ENCODE results near the gene SORBS2.

SORBS2 gene

DNA sequence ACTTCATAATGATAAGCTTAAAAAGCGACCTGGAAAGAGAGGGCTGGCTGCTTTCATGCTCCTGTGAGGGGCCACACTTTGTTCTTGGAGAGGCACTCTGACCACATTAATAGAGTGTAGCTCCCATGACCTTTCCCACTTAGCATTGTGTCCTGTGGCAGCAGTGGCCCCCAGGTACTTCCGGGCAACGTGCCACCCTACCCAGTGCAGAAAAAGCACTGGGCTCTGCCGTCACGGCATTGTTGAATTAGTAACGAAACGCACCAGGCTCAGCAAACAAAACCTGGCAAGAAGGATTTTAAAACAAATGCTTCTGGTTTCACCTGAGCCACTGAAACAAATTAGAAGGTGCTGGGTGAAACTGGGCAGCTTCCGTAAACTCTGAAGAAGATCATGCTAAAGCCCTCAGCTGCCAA is 5.4 kb upstream of the SORBS2 start:
- TF ChIP-seq, protein P1, sequence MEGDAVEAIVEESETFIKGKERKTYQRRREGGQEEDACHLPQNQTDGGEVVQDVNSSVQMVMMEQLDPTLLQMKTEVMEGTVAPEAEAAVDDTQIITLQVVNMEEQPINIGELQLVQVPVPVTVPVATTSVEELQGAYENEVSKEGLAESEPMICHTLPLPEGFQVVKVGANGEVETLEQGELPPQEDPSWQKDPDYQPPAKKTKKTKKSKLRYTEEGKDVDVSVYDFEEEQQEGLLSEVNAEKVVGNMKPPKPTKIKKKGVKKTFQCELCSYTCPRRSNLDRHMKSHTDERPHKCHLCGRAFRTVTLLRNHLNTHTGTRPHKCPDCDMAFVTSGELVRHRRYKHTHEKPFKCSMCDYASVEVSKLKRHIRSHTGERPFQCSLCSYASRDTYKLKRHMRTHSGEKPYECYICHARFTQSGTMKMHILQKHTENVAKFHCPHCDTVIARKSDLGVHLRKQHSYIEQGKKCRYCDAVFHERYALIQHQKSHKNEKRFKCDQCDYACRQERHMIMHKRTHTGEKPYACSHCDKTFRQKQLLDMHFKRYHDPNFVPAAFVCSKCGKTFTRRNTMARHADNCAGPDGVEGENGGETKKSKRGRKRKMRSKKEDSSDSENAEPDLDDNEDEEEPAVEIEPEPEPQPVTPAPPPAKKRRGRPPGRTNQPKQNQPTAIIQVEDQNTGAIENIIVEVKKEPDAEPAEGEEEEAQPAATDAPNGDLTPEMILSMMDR (IDR thresholded peaks at IDR 0.05; ENCODE audit: poor library complexity, severe bottlenecking): no peak
- no peak for ATAC-seq (ENCODE audit: low read depth)
- H3K27ac ChIP-seq (ENCODE audit: poor library complexity, severe bottlenecking): no peak overlapping the region
- H3K27me3 ChIP-seq (ENCODE audit: insufficient read depth, poor library complexity, severe bottlenecking): no peaks in the 10 kb centered on the region
- H3K9me3 ChIP-seq (ENCODE audit: severe bottlenecking): no peaks in the 10 kb centered on the region
- H3K4me3 ChIP-seq (ENCODE audit: severe bottlenecking): no peak overlapping the region
- H3K36me3 ChIP-seq (ENCODE audit: low read depth): no peaks in the 10 kb centered on the region
- no peaks in the 10 kb centered on the region for H3K4me1 ChIP-seq (ENCODE audit: insufficient read depth, poor library complexity, severe bottlenecking)
- DNase-seq (ENCODE audit: low spot score): no peak

DNA sequence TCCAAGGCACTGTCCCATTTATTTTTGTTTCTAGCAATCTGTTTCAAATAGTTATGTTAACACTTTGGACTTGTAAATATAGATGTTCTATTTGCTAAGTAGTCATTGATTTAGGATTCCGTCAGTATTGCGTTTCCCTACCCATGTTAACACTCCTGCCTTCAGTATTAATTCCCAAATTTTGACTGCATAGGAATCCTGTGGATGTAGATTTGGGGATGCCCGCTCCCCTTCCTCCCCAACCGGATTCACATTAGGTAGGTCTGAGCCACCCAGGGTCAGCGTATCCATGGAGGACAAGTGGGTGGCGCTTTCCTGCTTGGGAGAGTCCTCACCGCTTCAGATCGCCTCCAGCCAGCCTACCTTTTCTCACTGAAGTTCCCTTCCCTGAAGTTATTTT is 1.1 kb upstream of the SORBS2 start:
- Histone ChIP-seq H3K27ac (ENCODE audit: poor library complexity, severe bottlenecking) (no peak overlapping the region), H3K4me3 (ENCODE audit: severe bottlenecking) (no peak overlapping the region)
- TF ChIP-seq, protein P1 (IDR thresholded peaks at IDR 0.05; ENCODE audit: poor library complexity, severe bottlenecking): no peak

DNA sequence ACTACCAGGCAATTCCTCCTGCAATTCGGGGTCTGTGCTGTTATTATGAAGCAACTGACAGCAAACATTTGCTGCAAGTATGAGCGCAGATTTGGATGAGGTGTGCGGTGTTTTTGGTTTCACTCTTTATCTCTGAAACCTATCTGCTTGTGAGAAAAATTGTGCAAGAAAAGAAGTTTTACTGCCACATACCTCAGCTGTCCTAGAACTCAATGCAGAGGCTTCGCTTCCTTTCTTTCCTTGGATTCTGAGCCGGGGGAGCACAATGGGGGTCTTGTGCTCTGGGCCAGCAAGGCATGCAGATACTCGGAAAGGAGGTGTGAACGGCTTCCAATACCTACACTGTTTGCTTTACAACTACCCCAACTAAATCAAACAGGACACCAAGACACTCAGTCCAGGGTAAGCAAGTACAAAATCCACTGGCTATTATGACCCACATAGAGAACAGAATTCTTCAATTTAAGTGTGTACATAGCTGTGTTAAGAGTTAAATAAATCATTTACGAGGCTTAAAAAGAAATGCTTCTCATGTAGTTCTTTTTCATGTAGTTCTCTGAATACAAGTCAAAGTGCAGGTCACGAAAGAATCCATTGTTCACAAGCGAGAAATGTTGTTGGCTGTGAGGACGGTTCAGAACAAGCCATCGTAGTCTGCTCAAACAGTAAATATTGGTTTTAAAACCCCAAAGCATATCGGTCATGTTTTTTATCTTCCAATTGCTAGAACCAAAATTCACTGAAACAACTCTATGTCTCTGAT is 1.1 kb downstream of the SORBS2 start:
- H3K9me3 ChIP-seq (ENCODE audit: severe bottlenecking): no peaks in the 10 kb centered on the region
- no peaks in the 10 kb centered on the region for H3K4me1 ChIP-seq (ENCODE audit: insufficient read depth, poor library complexity, severe bottlenecking)
- DNase-seq (ENCODE audit: low spot score) (no peak), ATAC-seq (ENCODE audit: low read depth) (peak; percentile 38)
- H3K27me3 ChIP-seq (ENCODE audit: insufficient read depth, poor library complexity, severe bottlenecking): no peaks in the 10 kb centered on the region
- no peaks in the 10 kb centered on the region for H3K36me3 ChIP-seq (ENCODE audit: low read depth)
- peak overlapping the region; percentile 5 for H3K4me3 ChIP-seq (ENCODE audit: severe bottlenecking)
- TF ChIP-seq, protein P1 (IDR thresholded peaks at IDR 0.05; ENCODE audit: poor library complexity, severe bottlenecking): no peak
- H3K27ac ChIP-seq (ENCODE audit: poor library complexity, severe bottlenecking): no peak overlapping the region

More for the DNA sequence above, 1.1 kb upstream of the SORBS2 start:
- H3K36me3 ChIP-seq (ENCODE audit: low read depth): no peaks in the 10 kb centered on the region
- DNase-seq (ENCODE audit: low spot score) (no peak), ATAC-seq (ENCODE audit: low read depth) (no peak)
- no peaks in the 10 kb centered on the region for H3K4me1 ChIP-seq (ENCODE audit: insufficient read depth, poor library complexity, severe bottlenecking)
- H3K9me3 ChIP-seq (ENCODE audit: severe bottlenecking): no peaks in the 10 kb centered on the region
- H3K27me3 ChIP-seq (ENCODE audit: insufficient read depth, poor library complexity, severe bottlenecking): no peaks in the 10 kb centered on the region

DNA sequence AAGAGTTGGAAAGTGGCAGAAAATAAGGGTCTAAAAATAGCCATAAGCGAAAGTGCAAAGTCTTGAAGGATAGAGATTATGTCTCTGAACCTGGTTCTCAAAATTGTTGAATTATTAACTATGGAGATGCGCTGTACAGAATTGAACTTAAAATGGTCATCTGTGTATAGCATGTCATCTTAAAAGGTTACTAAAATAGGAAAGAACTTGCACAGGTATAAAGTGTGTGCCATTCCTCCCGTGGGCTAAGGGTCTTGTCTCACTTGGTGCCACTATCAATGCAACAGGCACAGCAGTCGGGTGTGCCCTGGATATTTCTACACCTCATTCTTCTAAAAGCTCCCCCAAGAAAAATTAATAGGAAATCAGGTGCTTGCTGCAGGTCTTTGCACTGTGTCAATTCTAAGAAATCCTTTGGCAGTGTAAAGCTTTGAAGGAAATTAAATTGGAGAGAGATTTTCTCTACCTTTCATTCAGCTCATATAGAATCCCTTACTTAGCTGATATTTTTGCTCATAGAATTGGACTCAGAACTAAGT is 2.4 kb downstream of the SORBS2 start:
- Histone ChIP-seq H3K4me3 (ENCODE audit: severe bottlenecking) (no peak overlapping the region), H3K27me3 (ENCODE audit: insufficient read depth, poor library complexity, severe bottlenecking) (no peaks in the 10 kb centered on the region), H3K4me1 (ENCODE audit: insufficient read depth, poor library complexity, severe bottlenecking) (no peaks in the 10 kb centered on the region), H3K27ac (ENCODE audit: poor library complexity, severe bottlenecking) (no peak overlapping the region), H3K36me3 (ENCODE audit: low read depth) (no peaks in the 10 kb centered on the region), H3K9me3 (ENCODE audit: severe bottlenecking) (no peaks in the 10 kb centered on the region)
- DNase-seq (ENCODE audit: low spot score) (no peak), ATAC-seq (ENCODE audit: low read depth) (no peak)
- TF ChIP-seq, protein P1 (IDR thresholded peaks at IDR 0.05; ENCODE audit: poor library complexity, severe bottlenecking): no peak

DNA sequence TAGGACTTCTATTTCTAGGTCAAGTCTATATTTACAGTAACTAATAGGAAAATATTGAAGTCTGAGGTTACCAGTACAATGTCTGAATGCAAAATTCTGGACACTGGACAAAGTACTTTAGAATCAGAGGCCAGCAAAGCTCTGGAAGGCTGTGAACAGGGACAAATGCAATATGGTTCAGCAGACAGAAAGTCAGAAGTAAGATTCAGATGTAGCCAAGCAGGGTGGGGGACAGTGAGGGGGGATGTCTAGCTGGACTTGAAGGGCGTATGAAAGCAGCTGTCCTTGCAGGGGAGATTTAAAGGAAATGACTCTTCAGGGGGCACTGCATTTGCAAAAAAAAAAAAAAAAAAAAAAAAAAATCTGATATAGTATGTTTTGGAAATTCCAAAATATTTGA is 2.9 kb downstream of the SORBS2 start:
- TF ChIP-seq, protein P1 (IDR thresholded peaks at IDR 0.05; ENCODE audit: poor library complexity, severe bottlenecking): no peak
- H3K27ac ChIP-seq (ENCODE audit: poor library complexity, severe bottlenecking): no peak overlapping the region
- H3K4me3 ChIP-seq (ENCODE audit: severe bottlenecking): no peak overlapping the region
- ATAC-seq (ENCODE audit: low read depth) (no peak), DNase-seq (ENCODE audit: low spot score) (no peak)
- H3K9me3 ChIP-seq (ENCODE audit: severe bottlenecking): no peaks in the 10 kb centered on the region
- H3K27me3 ChIP-seq (ENCODE audit: insufficient read depth, poor library complexity, severe bottlenecking): no peaks in the 10 kb centered on the region
- H3K36me3 ChIP-seq (ENCODE audit: low read depth): no peaks in the 10 kb centered on the region
- no peaks in the 10 kb centered on the region for H3K4me1 ChIP-seq (ENCODE audit: insufficient read depth, poor library complexity, severe bottlenecking)

All from RWPE2 (cell line).